Spinal cord (tissue), 10 donors: ENCODE data around the gene ZNF518A. TPM values are rescaled to one million over a fixed set of nuclear protein-coding genes. Genes with fewer than 3 reads are reported as not detected.

Experiments
- DNase-seq, 6 donors: peaks; one replicate each; pipeline versions ENCODE4 v3.0.0 to v3.0.0-alpha.2; 2013 to 2015; ENCODE audit warnings: low spot score in 6 of 6, low read depth in 4 of 6
- H3K27ac ChIP-seq: one replicate; pipeline ENCODE4 v1.5.1; 2013; ENCODE audit warnings: low read depth, low read length, control low read depth
- H3K27me3 ChIP-seq: one replicate; pipeline ENCODE4 v1.6.1; 2013; ENCODE audit warnings: low read length; ENCODE audit not compliant: control insufficient read depth, insufficient read depth
- H3K36me3 ChIP-seq: one replicate; pipeline ENCODE4 v1.6.1; 2013; ENCODE audit warnings: low read length; ENCODE audit not compliant: control insufficient read depth, insufficient read depth
- H3K4me1 ChIP-seq: one replicate; pipeline ENCODE4 v1.6.1; 2013; ENCODE audit warnings: low read length; ENCODE audit not compliant: control insufficient read depth, insufficient read depth
- H3K4me3 ChIP-seq: one replicate; pipeline ENCODE4 v1.5.1; 2013; ENCODE audit warnings: low read depth, low read length, control low read depth
- H3K9me3 ChIP-seq: one replicate; pipeline ENCODE4 v1.6.1; 2013; ENCODE audit warnings: low read length; ENCODE audit not compliant: control insufficient read depth, insufficient read depth
- WGBS: methylation state at CpG from one replicate; pipeline ENCODE4 v1.1.5; 2013; ENCODE audit warnings: missing lambda C conversion rate; ENCODE audit not compliant: insufficient coverage; 5-methylcytosine and 5-hydroxymethylcytosine counted together
- polyA plus RNA-seq, 2 donors: library from polyadenylated mRNA; unstranded; fragments of 120-200 nt; gene quantifications; one replicate each; pipeline ENCODE4 v1.2.1, GENCODE V29; 2013; ENCODE audit not compliant: insufficient read length in 2 of 2
- small RNA-seq: library from RNA; depleted of rRNA; stranded (forward); fragments of <200 nt; gene quantifications from one replicate; pipeline ENCODE3, GENCODE V24; 2014; ENCODE audit warnings: low replicate concordance
- total RNA-seq, 2 donors: library from RNA; depleted of rRNA in 1 of 2; stranded (reverse); fragments of 120-200 nt in 1 of 2; fragments of >200 nt in 1 of 2; gene quantifications; one replicate each; pipeline versions ENCODE4 v1.2.3 to v1.2.4, GENCODE V29; 2013 to 2014
- donor health status: healthy.

The ZNF518A gene
- total and polyA plus RNA-seq, 4 donors, result 28.3 to 82.6 (median 34.3) TPM

DNA sequence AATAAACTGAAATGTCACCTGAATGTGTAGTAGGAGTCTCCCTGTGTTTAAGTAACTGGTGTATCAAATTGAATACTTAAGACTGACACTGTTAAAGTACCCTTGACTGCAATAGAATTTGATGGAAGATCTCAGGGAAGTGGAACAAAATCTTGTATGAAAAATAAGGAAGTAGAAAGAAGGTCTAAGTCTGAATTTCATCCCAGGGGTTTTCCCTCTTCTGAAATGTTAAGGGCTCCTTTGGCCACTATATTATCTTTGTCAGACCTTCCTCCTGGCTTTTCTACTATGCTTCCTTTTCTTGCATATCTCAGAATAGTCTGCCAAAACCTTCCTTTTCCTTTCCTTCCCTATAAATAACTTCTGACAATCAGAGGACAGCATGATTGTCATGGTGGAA, 81.7 kb downstream of the ZNF518A start:
- no peak overlapping the region for H3K27ac ChIP-seq
- DNase-seq, result no peak
- no peak overlapping the region for H3K4me3 ChIP-seq
- no peaks in the 10 kb centered on the region for H3K36me3 ChIP-seq
- no peaks in the 10 kb centered on the region for H3K9me3 ChIP-seq
- no peaks in the 10 kb centered on the region for H3K27me3 ChIP-seq
- no peaks in the 10 kb centered on the region for H3K4me1 ChIP-seq

DNA sequence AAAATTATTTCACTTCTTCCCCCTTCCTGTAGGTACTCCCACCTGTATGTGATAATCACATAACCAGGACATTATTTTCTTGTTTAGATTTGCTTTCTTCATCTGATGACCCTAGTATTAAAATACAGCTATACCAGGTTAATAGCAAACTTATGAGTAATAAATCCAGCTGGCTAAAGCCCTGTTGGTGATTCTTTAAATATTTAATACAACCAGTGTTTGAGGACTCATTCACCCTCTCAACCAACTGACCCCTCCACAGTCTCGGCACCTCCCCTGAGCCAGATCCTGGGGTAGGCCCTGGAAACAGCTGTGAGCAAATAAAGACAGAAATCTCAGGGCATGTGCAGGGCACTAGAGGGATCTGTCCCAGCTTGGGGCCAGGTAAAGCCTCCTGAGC, 82.8 kb downstream of the ZNF518A start:
- 88% methylated on average over 1 of the region's 1 CpG for WGBS
- H3K4me1 ChIP-seq, result no peaks in the 10 kb centered on the region
- H3K27me3 ChIP-seq, result no peaks in the 10 kb centered on the region
- DNase-seq, result no peak
- no peak overlapping the region for H3K27ac ChIP-seq
- H3K9me3 ChIP-seq, result no peaks in the 10 kb centered on the region
- H3K36me3 ChIP-seq, result no peaks in the 10 kb centered on the region
- H3K4me3 ChIP-seq, result no peak overlapping the region

Small RNA genes within 50 kb of the gene (small RNA-seq; reads per million reads assigned to genes)
- not detected for gene RNU6-271P

Other genes starting within 250 kb of the ZNF518A start
- 1 to 10 TPM; 3.0 to 4.2 TPM for gene CC2D2B, start 222.3 kb upstream of the ZNF518A start, total RNA-seq
- gene CC2D2B, start 222.3 kb upstream of the ZNF518A start, polyA plus RNA-seq, result 1 to 10 TPM; 2.8 to 3.1 TPM
- 10 to 100 TPM in 1 of 2 donors, 1 to 10 TPM in 1; 8.2 to 11.2 TPM for gene CCNJ, start 86.7 kb upstream of the ZNF518A start, total RNA-seq
- gene CCNJ, start 86.7 kb upstream of the ZNF518A start, polyA plus RNA-seq, result 10 to 100 TPM; 11.9 to 14.6 TPM
- 1 to 10 TPM; 4.8 to 7.7 TPM for gene BLNK, start 141.3 kb downstream of the ZNF518A start, total RNA-seq
- gene BLNK, start 141.3 kb downstream of the ZNF518A start, polyA plus RNA-seq, result 1 to 10 TPM; 5.1 to 6.1 TPM
- gene DNTT, start 174.1 kb downstream of the ZNF518A start, total RNA-seq, result under 1 TPM; 0.11 to 0.20 TPM
- under 1 TPM in 1 of 2 donors, not detected in 1; 0.08 TPM for gene DNTT, start 174.1 kb downstream of the ZNF518A start, polyA plus RNA-seq
- 1 to 10 TPM in 1 of 2 donors, under 1 TPM in 1; 0.88 to 4.8 TPM for gene OPALIN, start 228.7 kb downstream of the ZNF518A start, total RNA-seq
- under 1 TPM; 0.79 to 0.83 TPM for gene OPALIN, start 228.7 kb downstream of the ZNF518A start, polyA plus RNA-seq